GM12872 (cell line): ENCODE measurements around the gene EAF1.
A peak's percentile ranks its signal among the peaks of the same experiment; 100 is the strongest.

Experiments
- TF ChIP-seq, protein P1 (sequence below): IDR thresholded peaks from 3 replicates; pipeline ENCODE4 v1.5.1; 2011; ENCODE audit warnings: low read depth, mild to moderate bottlenecking, low read length, moderate library complexity; ENCODE audit not compliant: insufficient read depth

Gene EAF1

DNA sequence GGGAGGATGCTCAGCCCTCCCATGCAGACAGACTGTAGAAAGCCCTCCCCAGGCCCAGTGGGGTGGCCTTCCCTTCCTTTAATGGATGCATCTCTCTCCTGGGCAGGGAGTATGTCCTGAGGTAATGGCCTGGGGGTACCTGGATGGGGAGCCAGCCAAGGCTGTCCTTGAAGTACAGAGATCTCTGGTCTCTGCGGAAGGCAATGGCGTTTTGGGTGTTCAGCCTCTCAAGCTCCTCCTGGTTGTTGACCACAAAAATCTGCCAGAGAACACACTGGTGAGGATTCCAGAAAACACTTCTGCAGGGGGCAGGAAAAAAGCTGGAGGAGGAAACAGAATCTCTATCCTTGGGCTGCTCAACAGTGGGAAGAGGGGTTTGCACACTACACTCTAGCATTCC is 28.9 kb downstream of the EAF1 start:
- TF ChIP-seq, protein P1, sequence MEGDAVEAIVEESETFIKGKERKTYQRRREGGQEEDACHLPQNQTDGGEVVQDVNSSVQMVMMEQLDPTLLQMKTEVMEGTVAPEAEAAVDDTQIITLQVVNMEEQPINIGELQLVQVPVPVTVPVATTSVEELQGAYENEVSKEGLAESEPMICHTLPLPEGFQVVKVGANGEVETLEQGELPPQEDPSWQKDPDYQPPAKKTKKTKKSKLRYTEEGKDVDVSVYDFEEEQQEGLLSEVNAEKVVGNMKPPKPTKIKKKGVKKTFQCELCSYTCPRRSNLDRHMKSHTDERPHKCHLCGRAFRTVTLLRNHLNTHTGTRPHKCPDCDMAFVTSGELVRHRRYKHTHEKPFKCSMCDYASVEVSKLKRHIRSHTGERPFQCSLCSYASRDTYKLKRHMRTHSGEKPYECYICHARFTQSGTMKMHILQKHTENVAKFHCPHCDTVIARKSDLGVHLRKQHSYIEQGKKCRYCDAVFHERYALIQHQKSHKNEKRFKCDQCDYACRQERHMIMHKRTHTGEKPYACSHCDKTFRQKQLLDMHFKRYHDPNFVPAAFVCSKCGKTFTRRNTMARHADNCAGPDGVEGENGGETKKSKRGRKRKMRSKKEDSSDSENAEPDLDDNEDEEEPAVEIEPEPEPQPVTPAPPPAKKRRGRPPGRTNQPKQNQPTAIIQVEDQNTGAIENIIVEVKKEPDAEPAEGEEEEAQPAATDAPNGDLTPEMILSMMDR = no peak

DNA sequence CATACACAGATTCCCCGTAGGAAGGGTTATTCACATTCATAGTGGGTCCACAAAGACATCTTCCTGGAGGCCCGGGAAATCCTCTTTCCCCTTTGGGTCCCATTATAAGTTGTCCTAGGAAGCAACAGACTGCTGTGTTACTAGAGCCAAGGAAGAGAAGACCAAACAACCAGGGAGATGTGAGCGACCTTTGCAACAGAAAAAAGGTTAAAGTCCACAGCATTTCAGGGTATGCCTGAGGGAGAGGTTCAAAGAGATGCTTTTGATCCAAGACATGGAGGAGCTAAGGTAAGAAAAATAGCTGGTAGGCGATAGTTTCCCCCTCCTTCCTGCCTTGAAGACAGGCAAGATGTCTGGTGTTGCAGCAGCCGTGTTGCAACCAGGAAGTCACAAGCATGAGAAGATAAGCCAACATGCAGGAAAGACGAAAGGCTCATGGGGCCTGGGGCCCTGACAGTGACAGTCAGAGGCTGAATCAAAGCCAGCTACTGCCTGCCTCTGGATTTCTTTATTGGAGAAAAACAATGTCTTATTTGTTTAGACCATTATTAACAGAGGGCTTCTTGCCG is 30.9 kb downstream of the EAF1 start:
- TF ChIP-seq, protein P1 = no peak

DNA sequence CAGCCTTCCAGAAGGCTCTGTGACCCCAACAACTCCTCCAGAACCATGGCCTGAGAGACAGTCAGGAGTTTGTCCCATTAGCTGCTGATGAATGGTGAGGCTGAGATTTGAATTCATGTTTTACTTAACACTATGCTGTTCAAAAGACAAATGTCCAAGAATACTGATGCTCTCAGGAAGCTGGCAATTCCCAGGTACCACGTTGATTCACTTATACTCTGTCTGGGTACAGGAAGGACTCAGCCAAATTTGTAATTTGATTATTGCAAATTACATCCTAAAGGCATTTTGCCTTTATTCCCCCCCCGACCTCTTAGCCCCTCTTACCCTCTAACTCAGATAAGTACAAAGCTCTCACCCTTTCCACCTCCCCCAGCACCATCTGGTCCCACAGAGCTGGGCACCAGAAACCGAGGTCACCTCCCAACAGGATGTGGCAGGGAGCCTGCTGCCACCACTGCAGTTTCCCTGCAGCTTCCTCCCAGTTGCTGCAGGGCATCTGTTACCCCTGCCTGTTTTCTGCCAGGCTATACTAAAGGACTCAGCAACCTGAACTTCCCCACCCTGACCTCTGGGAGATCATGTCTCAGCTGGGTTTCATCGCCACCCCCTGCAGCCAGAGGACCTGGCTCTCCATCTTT is 33.6 kb downstream of the EAF1 start:
- TF ChIP-seq, protein P1 = no peak

DNA sequence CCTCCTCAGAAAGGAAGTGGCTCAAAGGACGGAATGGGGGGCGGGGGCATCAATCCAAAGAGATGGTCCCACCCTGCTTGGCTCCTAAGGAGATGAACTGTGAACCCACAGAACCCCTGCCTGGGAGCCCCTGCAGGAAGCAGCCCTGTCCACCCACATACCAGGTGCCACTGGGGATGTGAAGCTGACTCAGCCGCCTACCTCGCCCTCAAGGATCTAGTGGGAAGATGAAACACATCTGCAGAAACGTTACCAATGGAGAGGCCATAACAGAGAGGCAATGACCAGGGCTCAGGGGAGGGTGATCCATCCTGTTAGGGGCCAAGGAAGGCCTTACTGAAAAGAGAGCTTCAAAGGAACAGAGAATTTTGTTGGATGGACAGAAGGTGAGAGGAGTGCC is 35.1 kb downstream of the EAF1 start:
- TF ChIP-seq, protein P1 = no peak

DNA sequence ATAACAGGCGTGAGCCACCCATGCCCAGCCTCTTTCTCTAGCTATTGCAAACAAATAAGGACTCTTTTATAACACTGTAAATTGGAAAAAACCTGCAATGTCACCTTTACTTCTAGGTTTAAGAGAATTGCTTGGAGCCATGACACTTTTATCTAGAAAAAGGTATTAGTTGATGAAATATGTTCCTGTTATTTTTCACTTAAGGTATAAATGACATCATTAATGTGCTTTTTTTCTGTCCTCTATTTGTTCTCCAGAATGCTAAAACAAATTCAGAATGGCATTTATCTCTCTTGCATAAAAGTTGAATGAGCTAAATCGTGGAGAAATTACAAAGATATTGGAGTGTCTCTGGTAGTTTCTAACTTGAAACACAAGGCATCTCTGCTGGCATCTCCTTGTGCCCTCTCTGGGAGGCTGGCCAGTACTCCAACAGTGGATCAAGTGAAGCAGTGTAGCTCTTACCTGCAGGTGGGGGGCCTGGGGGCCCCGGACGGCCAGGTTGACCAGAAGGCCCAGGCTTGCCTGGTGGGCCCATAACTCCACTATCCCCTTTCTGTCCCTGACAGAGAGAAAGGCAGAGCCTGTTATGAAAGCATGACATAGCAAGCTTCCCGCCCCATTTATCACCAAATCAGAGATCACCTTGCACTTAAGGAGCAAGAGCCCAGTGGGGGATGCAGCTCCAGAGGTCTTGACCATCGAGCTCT is 38.6 kb downstream of the EAF1 start:
- TF ChIP-seq, protein P1 = no peak

DNA sequence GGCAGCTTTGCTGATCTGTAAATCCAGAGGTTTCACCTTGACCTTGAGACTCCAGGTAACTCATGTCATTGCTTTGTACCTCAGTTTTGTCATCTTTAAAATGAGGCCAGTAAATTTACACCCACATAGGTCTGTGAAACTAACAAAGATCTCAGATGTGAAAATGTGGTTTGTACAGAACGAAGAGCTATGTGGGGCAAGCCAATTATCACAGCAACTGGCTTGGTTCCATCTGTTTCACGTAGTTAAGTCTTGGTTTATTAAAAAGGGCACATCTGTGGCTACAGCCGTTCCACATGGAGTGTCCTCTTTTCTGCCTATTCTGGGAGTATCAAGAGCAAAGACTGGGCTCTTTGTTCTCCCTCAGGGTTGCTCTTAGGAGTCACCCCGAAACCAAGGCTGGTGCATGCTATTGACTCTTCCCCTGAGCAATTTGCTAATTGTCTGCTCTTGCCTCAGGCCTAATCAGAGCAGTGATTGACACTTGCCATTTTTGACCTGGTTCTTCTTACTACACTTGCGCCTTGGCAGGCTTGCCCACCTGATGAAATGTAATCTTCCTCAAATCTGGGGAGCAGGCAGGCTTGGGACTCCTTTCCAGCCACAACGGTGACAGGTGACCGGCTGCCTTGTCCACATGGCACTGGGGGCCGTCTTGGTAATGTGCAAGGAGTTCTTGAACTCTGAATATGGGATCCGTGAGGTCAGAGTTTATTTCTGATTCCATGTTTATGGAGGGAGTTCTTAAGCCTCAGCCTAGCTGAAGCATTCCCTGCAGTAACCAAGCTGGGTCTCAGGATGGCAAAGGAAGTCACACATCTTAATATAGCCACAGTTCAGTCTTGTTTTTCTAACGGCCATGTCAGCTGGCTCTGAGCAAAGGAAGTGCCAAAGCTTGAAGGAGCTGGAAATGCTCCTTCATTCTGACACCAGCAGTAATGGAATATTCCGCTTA is 40.1 kb downstream of the EAF1 start:
- TF ChIP-seq, protein P1 = no peak

DNA sequence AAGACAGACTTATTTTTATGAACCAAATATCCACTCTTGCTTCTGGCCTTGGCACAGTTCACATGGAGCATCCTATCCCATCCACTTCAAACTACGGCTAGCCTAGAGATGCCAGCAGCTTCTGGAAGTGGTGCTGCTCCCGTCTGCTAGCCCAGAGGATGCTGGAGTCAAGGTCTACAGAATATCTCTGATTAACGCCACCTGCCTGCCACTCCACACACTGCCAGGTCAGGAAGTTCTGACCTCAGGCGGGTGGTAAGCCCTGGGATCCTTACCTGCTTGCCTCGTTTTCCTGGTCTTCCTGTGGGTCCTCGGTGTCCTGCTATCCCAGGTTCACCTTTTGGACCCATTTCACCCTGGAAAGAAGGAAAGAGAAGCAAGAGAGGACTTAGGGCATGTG is 42.9 kb downstream of the EAF1 start:
- TF ChIP-seq, protein P1 = peak; percentile 36; the same call in 2 of the 3 replicates
